IMR-90 (cell line): ENCODE data around the gene RSF1. TPM values are rescaled to one million over a fixed set of nuclear protein-coding genes. Genes with fewer than 3 reads are reported as not detected.

ENCODE experiments used
- microRNA-seq, 2 experiments: library from miRNA; stranded (forward) in 1 of 2; unstranded in 1 of 2; fragments of 10-50 nt in 1 of 2; fragments of <30 nt in 1 of 2; gene quantifications in 1 of 2; microRNA quantifications in 1 of 2; one replicate each; pipeline versions ENCODE3 to v1.1.0; 2013 to 2020; ENCODE audit not compliant: insufficient read depth in 1 of 2, insufficient read length in 1 of 2, unreplicated experiment in 1 of 2
- polyA plus RNA-seq, 3 experiments: library from polyadenylated mRNA; depleted of rRNA; stranded (reverse); fragments of >200 nt; gene quantifications; 2 replicates each; pipeline ENCODE4 v1.2.3, GENCODE V29; 2012; ENCODE audit warnings: low replicate concordance in 1 of 3
- small RNA-seq, 5 experiments: library from RNA; depleted of rRNA; stranded (forward); fragments of <200 nt; gene quantifications; one replicate each; pipeline ENCODE3, GENCODE V24; 2012
- total RNA-seq: library from RNA; depleted of rRNA; stranded (reverse); fragments of >200 nt; gene quantifications from 2 replicates; pipeline ENCODE4 v1.2.3, GENCODE V29; 2012; rRNA removed

The RSF1 gene
- total and polyA plus RNA-seq, 2 of the 4 experiments (the other 2 are of a cell fraction) = 13.9 to 18.5 TPM

Small RNAs within 50 kb of the gene (microRNA-seq; reads per million reads assigned to microRNA genes)
- not detected for gene RF00019 (ENCODE audit: insufficient read depth, insufficient read length)

Small RNAs within 50 kb of the gene (small RNA-seq; reads per million reads assigned to genes)
- gene RF00019 = 0 reads per million in 5 experiments

Other genes with a start within 250 kb of the RSF1 start
- 1.1 and 1.4 TPM in 2 replicates for gene AQP11, start 230.8 kb downstream of the RSF1 start, total RNA-seq
- 1.1 and 1.5 TPM in 2 replicates for gene AQP11, start 230.8 kb downstream of the RSF1 start, polyA plus RNA-seq (2012; rRNA removed)
- 66.7 and 188 TPM in 2 replicates for gene CLNS1A, start 182.9 kb downstream of the RSF1 start, total RNA-seq
- gene CLNS1A, start 182.9 kb downstream of the RSF1 start, polyA plus RNA-seq (2012; rRNA removed) = 88.0 and 97.0 TPM in 2 replicates
- gene AAMDC, start 422 bp upstream of the RSF1 start, total RNA-seq = 15.8 and 49.7 TPM in 2 replicates
- 47.6 and 51.2 TPM in 2 replicates for gene AAMDC, start 422 bp upstream of the RSF1 start, polyA plus RNA-seq (2012; rRNA removed)
- gene INTS4, start 173.9 kb upstream of the RSF1 start, total RNA-seq = 44.4 and 52.5 TPM in 2 replicates
- gene INTS4, start 173.9 kb upstream of the RSF1 start, polyA plus RNA-seq (2012; rRNA removed) = 23.4 and 24.0 TPM in 2 replicates
- 0.83 and 0.90 TPM in 2 replicates for gene KCTD14, start 202.6 kb upstream of the RSF1 start, total RNA-seq
- gene KCTD14, start 202.6 kb upstream of the RSF1 start, polyA plus RNA-seq (2012; rRNA removed) = 0.97 and 1.3 TPM in 2 replicates
- not detected in 2 replicates for gene THRSP, start 243.1 kb upstream of the RSF1 start, total RNA-seq
- not detected in 2 replicates for gene THRSP, start 243.1 kb upstream of the RSF1 start, polyA plus RNA-seq (2012; rRNA removed)